GM04504 (cell line): ENCODE measurements around the gene SCP2.
"Not testable (repeated sequence)": the region's sequence is repeated elsewhere in the genome, so short reads cannot be mapped to it uniquely, and the experiment has no call there.

ENCODE experiments used
- DNase-seq: peaks from one replicate; pipeline ENCODE4 v3.0.0-alpha.2; 2012; ENCODE audit warnings: low read depth

The SCP2 gene

GRCh38 chr1:52970149-52970548 lies 43.1 kb downstream of the SCP2 start:
- no peak for DNase-seq

DNA sequence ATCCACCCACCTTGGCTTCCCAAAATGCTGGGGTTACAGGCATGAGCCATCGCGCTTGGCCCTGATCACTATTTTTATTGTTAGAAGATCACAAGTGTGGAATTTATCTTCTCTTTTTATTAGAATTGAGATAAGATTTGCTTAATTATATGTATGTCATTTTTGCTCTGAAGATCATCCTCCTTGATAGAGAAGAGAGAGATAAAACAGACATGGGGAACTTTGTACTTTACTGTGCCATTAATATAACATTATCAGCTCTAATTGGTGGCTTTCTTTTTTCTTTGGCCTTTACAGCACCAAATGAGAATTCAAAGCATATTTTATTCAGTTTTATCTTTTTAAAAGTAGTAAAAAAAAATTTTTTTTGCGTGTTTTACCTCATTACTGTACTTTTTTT lies 46.8 kb downstream of the SCP2 start:
- no peak for DNase-seq

GRCh38 chr1:52976183-52977035 lies 49.3 kb downstream of the SCP2 start:
- no peak for DNase-seq

GRCh38 chr1:52978045-52978444 lies 51.0 kb downstream of the SCP2 start:
- no peak for DNase-seq

- DNase-seq: not testable (repeated sequence)
Measured at GRCh38 chr1:52992733-52993132, 65.7 kb downstream of the SCP2 start.

- DNase-seq: no peak
Measured at GRCh38 chr1:52994656-52995055, 67.6 kb downstream of the SCP2 start.

- no peak for DNase-seq
Measured at GRCh38 chr1:52996653-52997052, 69.6 kb downstream of the SCP2 start.

- no peak for DNase-seq
Measured at GRCh38 chr1:53001128-53001527, 74.1 kb downstream of the SCP2 start.

DNA sequence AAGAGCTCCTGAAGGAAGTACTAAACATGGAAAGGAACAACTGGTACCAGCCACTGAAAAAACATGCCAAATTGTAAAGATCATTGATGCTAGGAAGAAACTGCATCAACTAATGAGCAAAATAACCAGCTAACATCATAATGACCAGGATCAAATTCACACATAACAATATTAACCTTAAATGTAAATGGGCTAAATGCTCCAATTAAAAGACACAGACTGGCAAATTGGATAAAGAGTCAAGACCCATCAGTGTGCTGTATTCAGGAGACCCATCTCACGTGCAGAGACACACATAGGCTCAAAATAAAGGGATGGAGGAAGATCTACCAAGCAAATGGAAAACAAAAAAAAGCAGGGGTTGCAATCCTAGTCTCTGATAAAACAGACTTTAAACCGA lies 79.5 kb downstream of the SCP2 start:
- DNase-seq: not testable (repeated sequence)

DNA sequence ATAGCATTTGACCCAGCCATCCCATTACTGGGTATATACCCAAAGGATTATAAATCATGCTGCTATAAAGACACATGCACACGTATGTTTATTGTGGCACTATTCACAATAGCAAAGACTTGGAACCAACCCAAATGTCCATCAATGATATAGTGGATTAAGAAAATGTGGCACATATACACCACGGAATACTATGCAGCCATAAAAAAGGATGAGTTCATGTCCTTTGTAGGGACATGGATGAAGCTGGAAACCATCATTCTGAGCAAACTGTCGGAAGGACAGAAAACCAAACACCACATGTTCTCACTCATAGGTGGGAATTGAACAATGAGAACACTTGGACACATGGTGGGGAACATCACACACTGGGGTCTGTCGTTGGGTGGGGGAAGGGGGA lies 83.2 kb downstream of the SCP2 start:
- DNase-seq: not testable (repeated sequence)

GRCh38 chr1:53011175-53011574 lies 84.1 kb downstream of the SCP2 start:
- no peak for DNase-seq

- DNase-seq: peak; percentile 72
Measured at GRCh38 chr1:53014791-53015507, 87.9 kb downstream of the SCP2 start.

DNA sequence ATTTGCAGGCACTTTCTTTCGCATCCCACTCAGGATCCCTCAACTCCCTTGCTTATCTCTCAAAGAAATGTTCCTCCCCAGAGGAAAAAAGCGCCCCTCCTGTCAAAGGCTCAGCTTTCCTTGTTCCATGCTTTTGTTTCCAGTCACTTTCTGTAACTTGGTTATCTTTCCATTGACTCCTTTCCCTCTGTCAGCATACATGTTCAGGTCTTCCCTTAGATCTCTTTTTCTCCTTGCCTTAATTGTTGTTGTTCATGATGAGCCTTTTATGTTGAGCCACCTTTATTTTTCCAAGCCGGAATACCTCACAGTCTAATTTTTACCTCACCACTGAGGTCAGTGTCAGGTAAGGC lies 88.4 kb downstream of the SCP2 start:
- no peak for DNase-seq

DNA sequence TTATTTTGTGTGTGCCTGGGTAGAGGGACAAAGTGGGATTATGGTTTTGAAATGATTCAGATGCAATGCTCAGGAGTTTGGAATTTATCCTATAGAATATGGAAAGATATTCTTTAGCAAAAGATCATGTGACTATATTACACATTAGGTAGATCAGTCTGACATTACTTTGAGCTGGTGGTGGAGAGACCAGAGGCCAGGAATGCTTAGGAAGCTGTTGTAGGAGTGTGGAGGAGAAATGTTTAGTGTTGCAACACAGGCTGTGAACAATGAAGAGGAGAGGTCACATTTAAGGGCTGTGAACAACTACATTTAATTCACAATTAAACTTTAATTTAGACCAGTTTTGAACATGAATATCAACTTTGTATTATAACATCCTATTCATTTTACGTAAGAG lies 89.6 kb downstream of the SCP2 start:
- DNase-seq: no peak

DNA sequence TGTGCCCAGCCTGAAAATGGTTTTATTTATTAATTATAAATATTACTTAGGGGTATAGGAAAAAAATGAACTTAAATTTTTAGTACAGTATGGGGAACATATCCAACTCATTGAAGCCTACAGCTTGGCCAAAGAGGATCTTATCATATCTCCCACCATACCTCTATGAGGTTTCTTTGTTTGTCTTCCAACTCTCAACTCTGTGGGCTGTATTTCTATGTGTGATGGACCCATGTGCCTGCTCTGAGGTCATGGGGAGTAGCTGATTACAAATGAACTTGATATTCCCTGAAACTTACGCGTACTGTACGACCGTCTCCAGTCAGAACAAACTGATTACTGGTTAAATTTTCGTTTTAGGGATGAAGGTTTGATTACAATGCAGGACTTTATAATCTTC lies 93.5 kb downstream of the SCP2 start:
- DNase-seq: no peak

- DNase-seq: no peak
Measured at GRCh38 chr1:53022179-53022578, 95.1 kb downstream of the SCP2 start.

- no peak for DNase-seq
Measured at GRCh38 chr1:53023546-53023945, 96.5 kb downstream of the SCP2 start.

- DNase-seq: no peak
Measured at GRCh38 chr1:53024117-53024516, 97.0 kb downstream of the SCP2 start.

- DNase-seq: peak; percentile 54
Measured at GRCh38 chr1:53025034-53025768, 98.1 kb downstream of the SCP2 start.

- no peak for DNase-seq
Measured at GRCh38 chr1:53025769-53026112, 98.7 kb downstream of the SCP2 start.

DNA sequence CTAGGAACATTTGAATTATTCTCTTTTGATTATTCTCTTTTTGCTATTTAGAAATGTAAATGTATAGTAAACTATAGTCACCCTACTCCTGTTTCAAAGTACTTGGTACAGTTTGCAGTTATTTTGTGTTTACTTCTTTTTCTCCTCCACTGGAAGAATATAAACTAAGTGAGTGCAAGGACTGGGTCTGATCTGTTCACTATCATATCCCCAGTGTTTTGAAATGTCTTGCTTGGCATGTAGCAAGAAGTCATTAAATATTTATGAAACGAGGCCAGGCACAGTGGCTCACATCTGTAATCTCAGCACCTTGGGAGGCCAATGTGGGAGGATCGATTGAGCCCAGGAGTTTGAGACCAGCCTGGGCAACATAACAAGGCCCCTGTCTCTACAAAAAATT lies 99.2 kb downstream of the SCP2 start:
- no peak for DNase-seq

DNA sequence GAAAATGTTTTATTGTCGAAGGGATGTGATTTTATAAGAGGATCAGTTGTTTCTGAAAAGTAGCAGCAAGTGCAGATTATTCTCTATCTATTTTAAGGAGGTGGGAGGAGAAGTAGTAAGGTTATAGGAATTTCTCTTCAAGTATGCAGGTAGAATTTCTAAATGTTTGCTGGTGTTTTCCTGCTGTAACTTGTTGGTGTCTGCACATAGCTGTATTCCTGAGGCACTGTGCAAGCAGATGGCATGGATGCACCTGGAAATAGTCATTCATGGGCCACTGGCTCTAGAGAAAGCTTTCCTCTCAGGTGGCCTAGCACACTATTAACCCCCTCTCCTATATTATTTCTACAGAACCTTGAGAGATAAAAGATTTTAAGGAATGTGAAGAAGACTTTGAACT lies 104.7 kb downstream of the SCP2 start:
- no peak for DNase-seq

GRCh38 chr1:53037159-53037558 lies 110.1 kb downstream of the SCP2 start:
- DNase-seq: no peak
